C4-2B (cell line): Measurements from ENCODE around the gene TRRAP.

ENCODE experiments used
- ZFX ChIP-seq: fragments of 450-650 bp; IDR thresholded peaks from 2 replicates; pipeline ENCODE4 v1.6.1; 2017
- TF ChIP-seq, protein P1 (sequence below): fragments of 450-650 bp; conservative IDR thresholded peaks from 2 replicates; pipeline ENCODE4 v1.5.1; 2017; ENCODE audit warnings: mild to moderate bottlenecking

DNA sequence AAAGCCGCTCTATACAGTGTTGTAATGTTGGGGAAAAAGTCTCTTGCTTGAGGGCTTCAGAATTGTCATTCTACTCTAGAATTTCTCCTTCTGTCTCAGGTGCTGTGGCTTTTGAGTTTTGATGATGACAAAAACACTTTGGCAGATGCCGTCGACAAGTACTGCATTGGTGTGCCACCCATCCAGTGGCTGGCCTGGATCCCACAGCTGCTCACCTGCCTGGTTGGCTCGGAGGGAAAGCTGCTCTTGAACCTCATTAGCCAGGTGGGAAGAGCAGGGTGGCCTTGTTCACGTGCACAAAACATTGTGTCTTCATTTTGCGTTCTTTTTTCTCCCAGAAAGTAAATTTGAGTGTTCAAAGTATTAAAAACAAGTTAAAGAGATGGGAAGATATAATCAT lies 112.0 kb downstream of the TRRAP start:
- TF ChIP-seq, protein P1, sequence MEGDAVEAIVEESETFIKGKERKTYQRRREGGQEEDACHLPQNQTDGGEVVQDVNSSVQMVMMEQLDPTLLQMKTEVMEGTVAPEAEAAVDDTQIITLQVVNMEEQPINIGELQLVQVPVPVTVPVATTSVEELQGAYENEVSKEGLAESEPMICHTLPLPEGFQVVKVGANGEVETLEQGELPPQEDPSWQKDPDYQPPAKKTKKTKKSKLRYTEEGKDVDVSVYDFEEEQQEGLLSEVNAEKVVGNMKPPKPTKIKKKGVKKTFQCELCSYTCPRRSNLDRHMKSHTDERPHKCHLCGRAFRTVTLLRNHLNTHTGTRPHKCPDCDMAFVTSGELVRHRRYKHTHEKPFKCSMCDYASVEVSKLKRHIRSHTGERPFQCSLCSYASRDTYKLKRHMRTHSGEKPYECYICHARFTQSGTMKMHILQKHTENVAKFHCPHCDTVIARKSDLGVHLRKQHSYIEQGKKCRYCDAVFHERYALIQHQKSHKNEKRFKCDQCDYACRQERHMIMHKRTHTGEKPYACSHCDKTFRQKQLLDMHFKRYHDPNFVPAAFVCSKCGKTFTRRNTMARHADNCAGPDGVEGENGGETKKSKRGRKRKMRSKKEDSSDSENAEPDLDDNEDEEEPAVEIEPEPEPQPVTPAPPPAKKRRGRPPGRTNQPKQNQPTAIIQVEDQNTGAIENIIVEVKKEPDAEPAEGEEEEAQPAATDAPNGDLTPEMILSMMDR = no peak
- no peak for TF ChIP-seq ZFX
